Endothelial cell (in vitro differentiated cells): ENCODE measurements around the gene LAMA2. TPM values are rescaled to one million over a fixed set of nuclear protein-coding genes. Genes with fewer than 3 reads are reported as not detected.

ENCODE experiments used
- DNase-seq: peaks from one replicate; pipeline ENCODE4 v3.0.0; 2021; ENCODE audit warnings: low spot score
- H3K27ac Mint-ChIP-seq: one replicate; pipeline ENCODE4 v1.8.0; 2021; ENCODE audit warnings: mixed read lengths, inconsistent platforms; ENCODE audit not compliant: unreplicated experiment
- H3K27me3 Mint-ChIP-seq: one replicate; pipeline ENCODE4 v1.8.0; 2021; ENCODE audit warnings: mild to moderate bottlenecking, moderate library complexity, mixed read lengths, inconsistent platforms; ENCODE audit not compliant: unreplicated experiment
- H3K36me3 Mint-ChIP-seq: one replicate; pipeline ENCODE4 v1.8.0; 2021; ENCODE audit warnings: mild to moderate bottlenecking, low read depth, mixed read lengths, inconsistent platforms; ENCODE audit not compliant: unreplicated experiment
- H3K4me1 Mint-ChIP-seq: one replicate; pipeline ENCODE4 v1.8.0; 2021; ENCODE audit warnings: mild to moderate bottlenecking, mixed read lengths, inconsistent platforms; ENCODE audit not compliant: unreplicated experiment
- H3K4me3 Mint-ChIP-seq: one replicate; pipeline ENCODE4 v1.8.0; 2021; ENCODE audit warnings: mild to moderate bottlenecking, mixed read lengths, inconsistent platforms; ENCODE audit not compliant: unreplicated experiment
- H3K9me3 Mint-ChIP-seq: one replicate; pipeline ENCODE4 v1.8.0; 2021; ENCODE audit warnings: mixed read lengths, inconsistent platforms; ENCODE audit not compliant: unreplicated experiment
- total RNA-seq: library from RNA; stranded (reverse); fragmentation: NEBNext Ultra II Directional; extraction: Animal tissue kit (Norgen Biotek cat#: 25700); gene quantifications from one replicate; pipeline ENCODE4 v1.2.1, GENCODE V29; 2021; ENCODE audit not compliant: unreplicated experiment
- TF ChIP-seq, protein P1 (sequence below): fragments of 200-600 bp; sonication (generic); IDR thresholded peaks from one replicate; pipeline ENCODE4 v1.5.0; 2021; ENCODE audit warnings: antibody characterized with exemption; ENCODE audit not compliant: unreplicated experiment

Gene LAMA2
- total RNA-seq, 1 donor from 2014 or later, result 2.0 TPM

DNA sequence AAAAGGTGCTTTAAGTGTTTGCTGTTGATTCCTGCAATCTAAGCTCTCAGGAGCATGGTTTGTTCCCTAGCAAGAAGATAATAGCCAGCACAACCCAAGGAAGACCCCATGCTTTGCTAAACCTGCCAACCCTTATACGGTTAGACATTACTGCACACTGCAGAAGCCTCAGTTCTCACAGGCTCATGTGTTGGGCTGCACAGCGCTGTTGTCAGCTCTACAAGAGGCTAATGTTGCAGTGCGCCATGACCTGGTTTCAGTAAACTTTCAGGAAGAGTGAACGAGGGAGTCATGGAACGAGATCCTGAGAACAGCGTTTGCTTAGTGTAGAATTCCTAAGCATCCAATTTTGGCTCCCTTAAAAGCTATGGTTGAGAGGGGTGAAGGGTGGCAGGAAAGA is 608.5 kb downstream of the LAMA2 start:
- no peak for DNase-seq
- Mint-ChIP-seq H3K36me3 (no peaks in the 10 kb centered on the region), H3K27me3 (peaks cover 2% of the 10 kb centered on the region), H3K9me3 (no peaks in the 10 kb centered on the region), H3K27ac (no peak overlapping the region), H3K4me1 (peaks cover 20% of the 10 kb centered on the region), H3K4me3 (no peak overlapping the region)
- TF ChIP-seq, protein P1, sequence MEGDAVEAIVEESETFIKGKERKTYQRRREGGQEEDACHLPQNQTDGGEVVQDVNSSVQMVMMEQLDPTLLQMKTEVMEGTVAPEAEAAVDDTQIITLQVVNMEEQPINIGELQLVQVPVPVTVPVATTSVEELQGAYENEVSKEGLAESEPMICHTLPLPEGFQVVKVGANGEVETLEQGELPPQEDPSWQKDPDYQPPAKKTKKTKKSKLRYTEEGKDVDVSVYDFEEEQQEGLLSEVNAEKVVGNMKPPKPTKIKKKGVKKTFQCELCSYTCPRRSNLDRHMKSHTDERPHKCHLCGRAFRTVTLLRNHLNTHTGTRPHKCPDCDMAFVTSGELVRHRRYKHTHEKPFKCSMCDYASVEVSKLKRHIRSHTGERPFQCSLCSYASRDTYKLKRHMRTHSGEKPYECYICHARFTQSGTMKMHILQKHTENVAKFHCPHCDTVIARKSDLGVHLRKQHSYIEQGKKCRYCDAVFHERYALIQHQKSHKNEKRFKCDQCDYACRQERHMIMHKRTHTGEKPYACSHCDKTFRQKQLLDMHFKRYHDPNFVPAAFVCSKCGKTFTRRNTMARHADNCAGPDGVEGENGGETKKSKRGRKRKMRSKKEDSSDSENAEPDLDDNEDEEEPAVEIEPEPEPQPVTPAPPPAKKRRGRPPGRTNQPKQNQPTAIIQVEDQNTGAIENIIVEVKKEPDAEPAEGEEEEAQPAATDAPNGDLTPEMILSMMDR, result no peak

DNA sequence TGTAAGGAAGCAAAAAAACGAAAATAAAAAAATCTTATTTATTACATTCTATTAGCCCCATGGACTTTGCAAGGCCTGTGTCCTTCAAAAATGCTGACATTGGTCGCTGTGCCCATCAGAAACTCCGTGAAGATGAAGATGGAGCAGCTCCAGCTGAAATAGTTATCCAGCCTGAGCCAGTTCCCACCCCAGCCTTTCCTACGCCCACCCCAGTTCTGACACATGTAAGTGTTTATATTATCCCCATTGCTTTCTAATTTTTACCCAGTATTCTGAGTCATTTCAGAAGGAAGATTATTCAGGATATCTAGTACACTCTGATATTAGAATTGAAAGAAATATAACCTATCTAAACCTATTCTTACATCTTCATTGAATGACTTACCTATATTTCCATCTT is 609.3 kb downstream of the LAMA2 start:
- Mint-ChIP-seq H3K27ac (no peak overlapping the region), H3K36me3 (no peaks in the 10 kb centered on the region)
- no peak for DNase-seq

DNA sequence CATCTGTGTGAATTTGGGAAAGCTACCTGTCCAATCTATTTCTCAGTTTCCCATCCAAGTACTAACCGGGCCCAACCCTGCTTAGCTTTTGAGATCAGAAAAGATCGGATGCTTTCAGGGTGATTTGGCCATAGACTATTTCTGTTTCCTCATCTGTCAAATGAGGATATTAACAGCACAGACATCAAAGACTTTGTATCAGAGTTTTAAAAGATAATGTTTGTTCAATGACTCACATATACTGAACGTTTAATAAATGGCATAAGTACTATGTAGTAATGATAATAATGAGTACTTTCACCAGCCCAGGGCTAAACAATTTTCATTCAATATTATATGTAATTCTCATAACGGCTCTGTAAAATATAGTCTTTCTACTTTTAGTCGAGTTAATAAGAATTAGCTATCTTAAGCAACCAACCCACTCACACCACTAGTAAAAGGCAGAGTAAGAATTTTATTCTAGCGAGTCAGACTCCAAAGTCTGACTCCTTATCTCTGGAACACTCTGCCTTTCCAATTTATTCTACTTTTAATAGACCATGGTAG is 610.5 kb downstream of the LAMA2 start:
- no peak overlapping the region for H3K4me3 Mint-ChIP-seq
- H3K27me3 Mint-ChIP-seq, result peaks cover 2% of the 10 kb centered on the region
- DNase-seq, result no peak
- H3K4me1 Mint-ChIP-seq, result peaks cover 20% of the 10 kb centered on the region
- TF ChIP-seq, protein P1, result no peak
- no peaks in the 10 kb centered on the region for H3K9me3 Mint-ChIP-seq
- no peak overlapping the region for H3K27ac Mint-ChIP-seq
- H3K36me3 Mint-ChIP-seq, result no peaks in the 10 kb centered on the region

More for the DNA sequence above, 609.3 kb downstream of the LAMA2 start:
- Mint-ChIP-seq H3K4me1 (peaks cover 20% of the 10 kb centered on the region), H3K4me3 (no peak overlapping the region), H3K27me3 (peaks cover 2% of the 10 kb centered on the region), H3K9me3 (no peaks in the 10 kb centered on the region)
- TF ChIP-seq, protein P1, result no peak

DNA sequence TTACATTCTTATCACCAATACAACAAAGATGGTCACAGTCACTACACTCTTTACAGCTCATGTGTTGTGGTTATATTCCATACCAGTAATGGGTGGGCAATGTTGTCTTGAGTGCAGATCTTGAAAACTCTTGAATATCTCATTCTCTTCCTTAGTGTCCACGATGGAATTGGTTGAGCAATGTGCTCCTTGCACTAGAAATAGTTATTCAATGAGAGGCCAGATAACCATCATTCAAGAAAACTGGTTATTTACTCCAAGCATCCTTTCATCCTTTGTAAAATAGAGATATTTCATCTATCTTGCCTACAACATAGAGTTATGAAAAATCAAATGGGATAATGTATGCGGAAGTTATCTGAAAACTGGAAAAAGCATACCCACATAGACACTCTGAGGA is 611.2 kb downstream of the LAMA2 start:
- Mint-ChIP-seq H3K27ac (no peak overlapping the region), H3K27me3 (peaks cover 2% of the 10 kb centered on the region), H3K4me3 (no peak overlapping the region), H3K36me3 (no peaks in the 10 kb centered on the region), H3K4me1 (peaks cover 23% of the 10 kb centered on the region), H3K9me3 (no peaks in the 10 kb centered on the region)
- TF ChIP-seq, protein P1, result no peak
- DNase-seq, result no peak

DNA sequence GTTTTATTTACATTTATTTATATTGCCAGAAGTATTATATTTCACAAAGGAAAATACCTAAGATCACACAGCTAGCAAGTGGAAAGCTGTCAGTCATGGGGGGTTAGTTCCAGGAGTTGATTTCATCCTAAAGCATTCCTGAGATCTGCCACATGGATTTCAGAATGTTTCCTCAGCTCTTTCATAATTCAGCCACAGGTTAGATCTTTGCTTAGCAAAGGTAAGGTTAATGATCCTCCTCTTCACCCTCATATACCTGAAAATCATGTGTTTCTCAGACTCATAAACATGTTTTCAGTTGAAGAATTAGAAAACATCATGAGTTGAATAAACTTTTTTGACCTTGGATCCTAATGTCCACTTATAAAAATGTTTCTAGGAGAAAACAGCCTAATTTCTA is 611.6 kb downstream of the LAMA2 start:
- Mint-ChIP-seq H3K4me1 (peaks cover 27% of the 10 kb centered on the region), H3K9me3 (no peaks in the 10 kb centered on the region), H3K36me3 (no peaks in the 10 kb centered on the region), H3K4me3 (no peak overlapping the region), H3K27ac (no peak overlapping the region), H3K27me3 (no peaks in the 10 kb centered on the region)
- no peak for DNase-seq
- TF ChIP-seq, protein P1, result no peak
